Measurements from ENCODE around the gene BACE2. TPM values are rescaled to one million over a fixed set of nuclear protein-coding genes. Genes with fewer than 3 reads are reported as not detected.
A peak's percentile ranks its signal among the peaks of the same experiment; 100 is the strongest.

The BACE2 gene
- total RNA-seq, 3 donors from 2014 or later (not counting 1 experiment from before 2014, with no cell fraction given) = 0.12 to 10.3 (median 0.29) TPM

DNA sequence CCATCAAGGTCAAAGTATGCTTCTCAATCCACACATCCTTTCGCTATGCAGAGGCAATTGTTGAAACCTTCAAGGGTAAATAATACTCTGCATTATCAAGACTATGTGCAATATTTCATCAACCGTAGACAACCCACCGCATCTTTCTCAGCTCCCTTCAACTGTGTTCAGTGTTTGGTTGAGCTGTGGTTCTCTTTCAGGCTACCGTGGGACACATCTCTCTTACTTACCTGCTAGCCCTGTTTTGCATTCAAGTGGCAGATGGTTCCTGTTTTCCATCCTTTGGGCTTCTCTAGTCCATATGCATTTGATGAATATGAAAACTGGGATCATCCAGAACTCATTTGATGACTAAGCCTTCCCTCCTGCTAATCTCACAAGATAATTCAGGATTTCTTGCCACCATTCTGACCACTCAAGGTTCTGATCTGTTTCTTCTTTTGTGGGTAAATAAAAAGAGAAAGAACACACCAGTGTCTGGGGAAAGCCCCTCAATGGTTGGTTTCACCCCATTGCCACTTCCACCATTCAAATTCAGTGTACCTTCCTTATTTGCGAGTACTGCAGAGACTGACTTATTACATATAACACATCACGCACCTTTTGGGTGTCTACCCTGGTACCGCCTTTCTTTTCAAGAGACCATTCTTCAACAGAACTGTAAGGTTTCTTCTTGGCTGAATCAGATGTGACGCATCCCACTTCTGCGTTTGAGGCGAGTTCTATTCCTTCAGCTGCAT, 61.7 kb downstream of the BACE2 start:
- H3K4me1 Mint-ChIP-seq = no peaks in the 10 kb centered on the region
- no peak for ATAC-seq
- Histone ChIP-seq H3K36me3 (ENCODE audit: control insufficient read depth, insufficient read depth, low read length) (no peaks in the 10 kb centered on the region), H3K4me3 (ENCODE audit: low read length) (peak overlapping the region; percentile 21), H3K27me3 (ENCODE audit: control insufficient read depth, insufficient read depth, low read length) (no peaks in the 10 kb centered on the region), H3K27ac (ENCODE audit: low read length) (peak overlapping the region; percentile 40), H3K4me1 (ENCODE audit: control insufficient read depth, insufficient read depth, low read length) (no peaks in the 10 kb centered on the region), H3K9me3 (ENCODE audit: control insufficient read depth, insufficient read depth, low read length) (no peaks in the 10 kb centered on the region)
- DNase-seq = no peak
- TF ChIP-seq, protein P1, sequence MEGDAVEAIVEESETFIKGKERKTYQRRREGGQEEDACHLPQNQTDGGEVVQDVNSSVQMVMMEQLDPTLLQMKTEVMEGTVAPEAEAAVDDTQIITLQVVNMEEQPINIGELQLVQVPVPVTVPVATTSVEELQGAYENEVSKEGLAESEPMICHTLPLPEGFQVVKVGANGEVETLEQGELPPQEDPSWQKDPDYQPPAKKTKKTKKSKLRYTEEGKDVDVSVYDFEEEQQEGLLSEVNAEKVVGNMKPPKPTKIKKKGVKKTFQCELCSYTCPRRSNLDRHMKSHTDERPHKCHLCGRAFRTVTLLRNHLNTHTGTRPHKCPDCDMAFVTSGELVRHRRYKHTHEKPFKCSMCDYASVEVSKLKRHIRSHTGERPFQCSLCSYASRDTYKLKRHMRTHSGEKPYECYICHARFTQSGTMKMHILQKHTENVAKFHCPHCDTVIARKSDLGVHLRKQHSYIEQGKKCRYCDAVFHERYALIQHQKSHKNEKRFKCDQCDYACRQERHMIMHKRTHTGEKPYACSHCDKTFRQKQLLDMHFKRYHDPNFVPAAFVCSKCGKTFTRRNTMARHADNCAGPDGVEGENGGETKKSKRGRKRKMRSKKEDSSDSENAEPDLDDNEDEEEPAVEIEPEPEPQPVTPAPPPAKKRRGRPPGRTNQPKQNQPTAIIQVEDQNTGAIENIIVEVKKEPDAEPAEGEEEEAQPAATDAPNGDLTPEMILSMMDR (IDR thresholded peaks at IDR 0.05) = no peak
- intact Hi-C loops (cut with micrococcal nuclease) = loop anchor here (10.0 kb wide), 1 partner anchor 55 kb away; no protein-coding TSS in a partner anchor
- no peak overlapping the region for H3K27ac Mint-ChIP-seq
- H3K36me3 Mint-ChIP-seq = no peaks in the 10 kb centered on the region
- WGBS (ENCODE audit: insufficient coverage) = 76% methylated on average over 10 of the region's 10 CpGs
- peaks cover 0 to 19% of the 10 kb centered on the region in 2 donors for H3K27me3 Mint-ChIP-seq (ENCODE audit: low read depth in 2 of 2)
- no peak overlapping the region for H3K4me3 Mint-ChIP-seq
- H3K9me3 Mint-ChIP-seq = no peaks in the 10 kb centered on the region

DNA sequence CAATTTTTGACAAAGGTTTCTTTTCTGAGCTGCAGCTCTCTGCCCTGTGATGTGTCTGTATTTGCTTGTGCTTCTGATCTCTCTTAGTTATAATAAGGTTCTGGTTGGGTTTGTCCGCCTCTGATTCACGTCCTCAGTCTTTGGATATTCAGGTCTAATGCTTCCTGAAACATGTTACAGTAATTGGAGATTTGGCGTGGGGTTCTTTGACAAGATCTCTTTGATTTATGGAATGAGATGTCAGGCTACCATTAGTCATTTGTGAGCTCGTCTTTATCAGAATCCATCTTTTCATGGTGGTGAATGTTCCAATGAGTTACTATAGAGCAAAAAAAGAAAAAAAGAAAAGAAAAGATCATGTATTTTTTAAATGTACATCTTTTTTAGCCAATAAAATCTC, 62.5 kb downstream of the BACE2 start:
- DNase-seq = no peak
- ATAC-seq = no peak
- TF ChIP-seq, protein P1 (IDR thresholded peaks at IDR 0.05) = no peak
- Histone ChIP-seq H3K4me1 (ENCODE audit: control insufficient read depth, insufficient read depth, low read length) (no peaks in the 10 kb centered on the region), H3K27me3 (ENCODE audit: control insufficient read depth, insufficient read depth, low read length) (no peaks in the 10 kb centered on the region), H3K4me3 (ENCODE audit: low read length) (peak overlapping the region; percentile 21), H3K36me3 (ENCODE audit: control insufficient read depth, insufficient read depth, low read length) (no peaks in the 10 kb centered on the region), H3K9me3 (ENCODE audit: control insufficient read depth, insufficient read depth, low read length) (no peaks in the 10 kb centered on the region), H3K27ac (ENCODE audit: low read length) (peak overlapping the region; percentile 33)
- Mint-ChIP-seq H3K27me3 (ENCODE audit: low read depth in 2 of 2) (peaks cover 0 to 26% of the 10 kb centered on the region in 2 donors), H3K36me3 (no peaks in the 10 kb centered on the region), H3K27ac (no peak overlapping the region), H3K9me3 (no peaks in the 10 kb centered on the region), H3K4me3 (no peak overlapping the region), H3K4me1 (no peaks in the 10 kb centered on the region)
- 87% methylated on average over 4 of the region's 4 CpGs for WGBS (ENCODE audit: insufficient coverage)
- intact Hi-C loops (cut with micrococcal nuclease) = no loop called here

DNA sequence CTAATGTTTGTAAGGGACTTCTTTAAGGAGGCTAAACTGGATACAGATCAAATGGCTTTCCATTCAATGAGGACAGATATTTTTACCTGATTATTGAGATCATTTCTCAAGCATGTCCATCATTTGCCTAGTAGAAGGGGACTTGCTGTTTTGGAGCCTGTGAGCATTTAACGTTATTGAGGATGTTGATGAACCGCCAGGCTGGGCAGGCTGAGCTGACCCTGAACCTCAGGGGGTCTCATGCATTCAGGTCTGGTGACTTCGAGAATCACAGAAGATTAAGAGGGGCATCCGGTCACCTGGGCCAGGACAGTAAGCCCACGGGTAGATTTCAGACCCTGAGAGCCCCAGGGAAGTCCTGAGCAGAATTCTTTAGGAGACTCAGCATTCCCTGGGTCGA, 63.1 kb downstream of the BACE2 start:
- no peak for ATAC-seq
- H3K27ac ChIP-seq (ENCODE audit: low read length) = no peak overlapping the region
- Mint-ChIP-seq H3K9me3 (no peaks in the 10 kb centered on the region), H3K27me3 (ENCODE audit: low read depth in 2 of 2) (peaks cover 0 to 26% of the 10 kb centered on the region in 2 donors), H3K4me1 (no peaks in the 10 kb centered on the region), H3K36me3 (no peaks in the 10 kb centered on the region), H3K27ac (no peak overlapping the region), H3K4me3 (no peak overlapping the region)
- no peaks in the 10 kb centered on the region for H3K27me3 ChIP-seq (ENCODE audit: control insufficient read depth, insufficient read depth, low read length)
- H3K4me1 ChIP-seq (ENCODE audit: control insufficient read depth, insufficient read depth, low read length) = no peaks in the 10 kb centered on the region
- peak overlapping the region; percentile 21 for H3K4me3 ChIP-seq (ENCODE audit: low read length)
- TF ChIP-seq, protein P1 (IDR thresholded peaks at IDR 0.05) = no peak
- 83% methylated on average over 6 of the region's 6 CpGs for WGBS (ENCODE audit: insufficient coverage)
- no peaks in the 10 kb centered on the region for H3K9me3 ChIP-seq (ENCODE audit: control insufficient read depth, insufficient read depth, low read length)
- intact Hi-C loops (cut with micrococcal nuclease) = no loop called here
- H3K36me3 ChIP-seq (ENCODE audit: control insufficient read depth, insufficient read depth, low read length) = no peaks in the 10 kb centered on the region
- no peak for DNase-seq

GRCh38 chr21:41232013-41232412, 64.1 kb downstream of the BACE2 start:
- no peak overlapping the region for H3K27ac Mint-ChIP-seq
- H3K4me1 Mint-ChIP-seq = no peaks in the 10 kb centered on the region
- no peaks in the 10 kb centered on the region for H3K9me3 Mint-ChIP-seq
- Histone ChIP-seq H3K9me3 (ENCODE audit: control insufficient read depth, insufficient read depth, low read length) (no peaks in the 10 kb centered on the region), H3K4me1 (ENCODE audit: control insufficient read depth, insufficient read depth, low read length) (no peaks in the 10 kb centered on the region), H3K27ac (ENCODE audit: low read length) (no peak overlapping the region), H3K4me3 (ENCODE audit: low read length) (no peak overlapping the region), H3K36me3 (ENCODE audit: control insufficient read depth, insufficient read depth, low read length) (no peaks in the 10 kb centered on the region), H3K27me3 (ENCODE audit: control insufficient read depth, insufficient read depth, low read length) (no peaks in the 10 kb centered on the region)
- ATAC-seq (no peak), DNase-seq (no peak)
- H3K27me3 Mint-ChIP-seq (ENCODE audit: low read depth in 2 of 2) = peaks cover 0 to 26% of the 10 kb centered on the region in 2 donors
- WGBS (ENCODE audit: insufficient coverage) = 80% methylated on average over 8 of the region's 10 CpGs
- H3K36me3 Mint-ChIP-seq = no peaks in the 10 kb centered on the region
- H3K4me3 Mint-ChIP-seq = no peak overlapping the region
- intact Hi-C loops (cut with micrococcal nuclease) = no loop called here
- TF ChIP-seq, protein P1 (IDR thresholded peaks at IDR 0.05) = no peak

All from natural killer cell (primary cell).